ENCODE measurements around the gene SHQ1. TPM values are rescaled to one million over a fixed set of nuclear protein-coding genes. Genes with fewer than 3 reads are reported as not detected.

SHQ1 gene
- total RNA-seq = 25.8 and 29.3 TPM in 2 replicates

GRCh38 chr3:72847751-72848702 lies at the start of gene SHQ1:
Gene SHQ1, minus strand, starts transcription at chr3:72848445. Its CDS starts 105 bp downstream, at chr3:72848340.

GRCh38 chr3:72887705-72888545 lies 39.7 kb upstream of the SHQ1 start, which contains the start of gene GXYLT2:
Gene GXYLT2, plus strand, starts transcription at chr3:72888046. Its CDS starts 188 bp downstream, at chr3:72888234.

Other genes with a start within 250 kb of the SHQ1 start
- gene GXYLT2, start 39.6 kb upstream of the SHQ1 start, total RNA-seq = 30.8 and 74.2 TPM in 2 replicates
- 82.1 and 124 TPM in 2 replicates for gene PPP4R2, start 148.4 kb upstream of the SHQ1 start, total RNA-seq
- 6.3 and 8.9 TPM in 2 replicates for gene EBLN2, start 213.2 kb upstream of the SHQ1 start, total RNA-seq